ENCODE results near the gene STK24. TPM values are rescaled to one million over a fixed set of nuclear protein-coding genes. Genes with fewer than 3 reads are reported as not detected.

Gene STK24
- total and polyA plus RNA-seq, 10 of the 15 experiments (the other 5 are each of a cell fraction or from before 2014, with no cell fraction given) = 7.5 to 115 (median 52.9) TPM

DNA sequence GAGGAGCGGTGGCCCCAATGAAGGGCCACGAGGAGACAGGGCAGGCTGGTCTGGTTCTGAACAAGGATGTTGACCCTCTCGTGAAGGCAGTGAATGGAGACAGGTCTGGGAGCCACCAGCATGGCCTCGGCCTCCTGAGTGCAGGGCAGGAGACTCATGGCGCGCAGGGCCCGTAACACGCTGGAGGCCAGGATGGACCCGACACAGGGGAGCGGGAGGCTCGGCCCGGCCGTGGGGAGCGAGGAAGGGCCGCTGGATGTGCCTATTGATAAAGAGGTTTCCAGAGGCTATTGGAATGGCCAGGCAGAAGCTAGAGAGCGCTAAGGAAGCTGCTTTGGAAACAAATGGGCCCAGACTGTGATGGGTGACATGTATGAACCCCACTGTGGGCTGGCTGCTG lies 132.5 kb downstream of the STK24 start:
- no peak overlapping the region for H3K9ac ChIP-seq (ENCODE audit: control insufficient read depth, insufficient read depth, low read length)
- no peaks in the 10 kb centered on the region; a peak in 3 of 4 replicates for H3K36me3 ChIP-seq (ENCODE audit: control insufficient read depth in 2 of 2, insufficient read depth in 2 of 2, low read length in 1 of 2)
- ChIA-PET SMC1A (ENCODE audit: uncharacterized antibody, unreplicated experiment) (interaction anchor here (1.0 to 4.8 kb wide), 9 partner anchors 22 to 306 kb away, joined by 3 to 66 read pairs (median 7); no protein-coding TSS in a partner anchor), RAD21 (ENCODE audit: unreplicated experiment) (interaction anchor here (1.1 to 4.8 kb wide), 10 partner anchors 34 to 411 kb away, joined by 3 to 89 read pairs (median 5); no protein-coding TSS in a partner anchor), CTCF (interaction anchor here (1.1 to 9.1 kb wide), 18 partner anchors 10 to 588 kb away, joined by 3 to 135 read pairs (median 5); no protein-coding TSS in a partner anchor), POLR2A (no interaction called here)
- ATAC-seq (no peak), FAIRE-seq (no peak), DNase-seq (ENCODE audit: low read depth, low spot score) (no peak)
- H3K4me3 ChIP-seq = no peak overlapping the region
- no peak for TF ChIP-seq RCOR1 (conservative IDR thresholded peaks at IDR 0.05; ENCODE audit: low read depth, low read length)
- no peak for TF ChIP-seq BCLAF1 (IDR thresholded peaks at IDR 0.05)
- TF ChIP-seq SIN3A (IDR thresholded peaks at IDR 0.05; ENCODE audit: low read depth, low read length) = no peak
- no peak for TF ChIP-seq PAX8 (IDR thresholded peaks at IDR 0.05)
- no peak for TF ChIP-seq HDAC6 (IDR thresholded peaks at IDR 0.05; ENCODE audit: unreplicated experiment)
- TF ChIP-seq CTCF (IDR thresholded peaks at IDR 0.05 in 2 of 3, conservative IDR thresholded peaks at IDR 0.05 in 1 of 3; ENCODE audit: control insufficient read depth in 2 of 3, extremely low read depth in 1 of 3, insufficient read depth in 1 of 3, low read depth in 3 of 3, low read length in 3 of 3) = no peak
- TF ChIP-seq, protein P1, sequence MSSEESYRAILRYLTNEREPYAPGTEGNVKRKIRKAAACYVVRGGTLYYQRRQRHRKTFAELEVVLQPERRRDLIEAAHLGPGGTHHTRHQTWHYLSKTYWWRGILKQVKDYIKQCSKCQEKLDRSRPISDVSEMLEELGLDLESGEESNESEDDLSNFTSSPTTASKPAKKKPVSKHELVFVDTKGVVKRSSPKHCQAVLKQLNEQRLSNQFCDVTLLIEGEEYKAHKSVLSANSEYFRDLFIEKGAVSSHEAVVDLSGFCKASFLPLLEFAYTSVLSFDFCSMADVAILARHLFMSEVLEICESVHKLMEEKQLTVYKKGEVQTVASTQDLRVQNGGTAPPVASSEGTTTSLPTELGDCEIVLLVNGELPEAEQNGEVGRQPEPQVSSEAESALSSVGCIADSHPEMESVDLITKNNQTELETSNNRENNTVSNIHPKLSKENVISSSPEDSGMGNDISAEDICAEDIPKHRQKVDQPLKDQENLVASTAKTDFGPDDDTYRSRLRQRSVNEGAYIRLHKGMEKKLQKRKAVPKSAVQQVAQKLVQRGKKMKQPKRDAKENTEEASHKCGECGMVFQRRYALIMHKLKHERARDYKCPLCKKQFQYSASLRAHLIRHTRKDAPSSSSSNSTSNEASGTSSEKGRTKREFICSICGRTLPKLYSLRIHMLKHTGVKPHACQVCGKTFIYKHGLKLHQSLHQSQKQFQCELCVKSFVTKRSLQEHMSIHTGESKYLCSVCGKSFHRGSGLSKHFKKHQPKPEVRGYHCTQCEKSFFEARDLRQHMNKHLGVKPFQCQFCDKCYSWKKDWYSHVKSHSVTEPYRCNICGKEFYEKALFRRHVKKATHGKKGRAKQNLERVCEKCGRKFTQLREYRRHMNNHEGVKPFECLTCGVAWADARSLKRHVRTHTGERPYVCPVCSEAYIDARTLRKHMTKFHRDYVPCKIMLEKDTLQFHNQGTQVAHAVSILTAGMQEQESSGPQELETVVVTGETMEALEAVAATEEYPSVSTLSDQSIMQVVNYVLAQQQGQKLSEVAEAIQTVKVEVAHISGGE (CRISPR knock-in tag; IDR thresholded peaks at IDR 0.05) = no peak
- TF ChIP-seq TCF12 (IDR thresholded peaks at IDR 0.05; ENCODE audit: low read depth, low read length) = no peak
- TF ChIP-seq ETV6 (conservative IDR thresholded peaks at IDR 0.05 in 1 of 2, IDR thresholded peaks at IDR 0.05 in 1 of 2; ENCODE audit: borderline replicate concordance in 1 of 2, low read depth in 1 of 2) = no peak
- no peak for TF ChIP-seq HCFC1 (IDR thresholded peaks at IDR 0.05; ENCODE audit: low read length)
- no peak for TF ChIP-seq NR2C1 (IDR thresholded peaks at IDR 0.05)
- no peak for TF ChIP-seq CBFB (IDR thresholded peaks at IDR 0.05; ENCODE audit: low read depth)
- no peak for TF ChIP-seq MXI1 (IDR thresholded peaks at IDR 0.05; ENCODE audit: low read depth, low read length)
- TF ChIP-seq ESRRA (IDR thresholded peaks at IDR 0.05; ENCODE audit: low read length) = no peak
- TF ChIP-seq GATAD2B (conservative IDR thresholded peaks at IDR 0.05; ENCODE audit: low read depth) = no peak
- no peak for TF ChIP-seq PML (IDR thresholded peaks at IDR 0.05; ENCODE audit: low read length)
- no peak overlapping the region for H3K4me2 ChIP-seq (ENCODE audit: control insufficient read depth, insufficient read depth)
- no peaks in the 10 kb centered on the region for H3K27me3 ChIP-seq (replicated peaks in 1 of 2; ENCODE audit: control insufficient read depth in 2 of 2, insufficient read depth in 2 of 2, low read length in 1 of 2)
- H3K27ac ChIP-seq (ENCODE audit: control insufficient read depth, insufficient read depth) = no peak overlapping the region
- H3K4me1 ChIP-seq (ENCODE audit: control insufficient read depth, insufficient read depth, low read length) = peaks cover 6% of the 10 kb centered on the region
- in situ Hi-C loops (cut with MboI) (loop anchor here (10.0 kb wide), 2 partner anchors 400 to 590 kb away; no protein-coding TSS in a partner anchor), intact Hi-C loops (cut with micrococcal nuclease; ENCODE audit: unreplicated experiment) (loop anchor here (2.0 kb wide), 1 partner anchor 398 kb away; no protein-coding TSS in a partner anchor)
- no peak overlapping the region for H2AFZ ChIP-seq (ENCODE audit: control insufficient read depth, low read depth, low read length)
- BruUV-seq (replicated peaks) = no TSS peak
- no peaks in the 10 kb centered on the region for H3K9me3 ChIP-seq (replicated peaks; ENCODE audit: control insufficient read depth, insufficient read depth, low read length)
- WGBS (ENCODE audit: insufficient coverage, insufficient replicate concordance, low lambda C conversion rate, missing lambda C conversion rate) = 73% methylated on average over 16 of the region's 16 CpGs
- H3K79me2 ChIP-seq (ENCODE audit: control insufficient read depth, insufficient read depth, low read length) = no peaks in the 10 kb centered on the region
- H4K20me1 ChIP-seq (ENCODE audit: control insufficient read depth, insufficient read depth) = no peaks in the 10 kb centered on the region
